Right lobe of liver (tissue), 6 donors: Measurements from ENCODE around the gene RBM28. TPM values are rescaled to one million over a fixed set of nuclear protein-coding genes. Genes with fewer than 3 reads are reported as not detected.

ENCODE experiments used
- ATAC-seq, 4 donors: fragments of 200-7000 bp; cut with Tn5 transposase; one replicate each; pipeline ENCODE4 v1.9.1; 2020; ENCODE audit warnings: mild to moderate bottlenecking in 4 of 4, moderate library complexity in 4 of 4
- DNase-seq, 3 donors: peaks; one replicate each; pipeline ENCODE4 v3.0.0-alpha.2; 2020
- H3K27ac ChIP-seq, 3 donors: fragments of 200-600 bp; one replicate each; pipeline ENCODE4 v1.8.0; 2022
- H3K27me3 ChIP-seq, 2 donors: fragments of 200-600 bp; one replicate each; pipeline ENCODE4 v1.8.0; 2022
- H3K36me3 ChIP-seq, 4 donors: fragments of 200-600 bp; sonication (generic) in 1 of 4; one replicate each; pipeline versions ENCODE4 v1.5.1 to v1.8.0; 2017 to 2022; ENCODE audit warnings: control low read depth in 1 of 4
- H3K4me1 ChIP-seq, 4 donors: fragments of 200-600 bp; sonication (generic) in 1 of 4; one replicate each; pipeline versions ENCODE4 v1.5.1 to v1.8.0; 2017 to 2022; ENCODE audit warnings: control low read depth in 1 of 4
- H3K4me3 ChIP-seq, 3 donors: fragments of 200-600 bp; one replicate each; pipeline ENCODE4 v1.8.0; 2022
- H3K9me3 ChIP-seq, 4 donors: fragments of 200-600 bp; sonication (generic) in 1 of 4; one replicate each; pipeline versions ENCODE4 v1.5.1 to v1.8.0; 2017 to 2022; ENCODE audit warnings: control low read depth in 1 of 4
- CTCF ChIP-seq, 4 donors: fragments of 200-600 bp in 3 of 4; fragments of 450-650 bp in 1 of 4; IDR thresholded peaks; one replicate each; pipeline versions ENCODE4 v1.5.1 to v1.8.0; 2016 to 2022; ENCODE audit warnings: antibody characterized with exemption in 4 of 4, mild to moderate bottlenecking in 2 of 4
- POLR2A ChIP-seq: fragments of 450-650 bp; IDR thresholded peaks from one replicate; pipeline ENCODE4 v1.6.1; 2017; ENCODE audit warnings: antibody characterized with exemption, mild to moderate bottlenecking
- WGBS: methylation state at CpG from one replicate; pipeline ENCODE4 v1.1.6; 2018; ENCODE audit warnings: low coverage, low lambda C conversion rate; ENCODE audit not compliant: insufficient coverage; ENCODE audit errors: missing lambda C conversion rate; 5-methylcytosine and 5-hydroxymethylcytosine counted together
- intact Hi-C, 2 donors: fragments of 100-400 bp; cut with DNase I; formaldehyde crosslinking; loops; one replicate each; pipeline versions ENCODE4 v1.11.2 to v1.14.1; 2022
- small RNA-seq, 2 experiments: library from RNA; depleted of rRNA; stranded (forward); fragments of <200 nt; gene quantifications; one replicate each; pipeline ENCODE3, GENCODE V24; 2016
- total RNA-seq, 6 experiments: library from RNA; depleted of rRNA in 2 of 6; stranded (reverse); fragments of >200 nt in 2 of 6; fragmentation: NEBNext Ultra II Directional in 3 of 6; extraction: Animal tissue kit (Norgen Biotek cat#: 25700) in 3 of 6; gene quantifications; one replicate each; pipeline versions ENCODE4 v1.1.0 to v1.2.4, GENCODE V29; 2016 to 2023
- donor health status: DM: no; HTN: yes; CAD: no.
- donor health status: DM: no; HTN: no; CAD: no.
- donor health status: DM: no; HTN: no; CAD: no.
- donor health status: DM: no; HTN: yes; CAD: no.
- donor health status: DM: no; HTN: yes; CAD: no.

The RBM28 gene
- total RNA-seq, 6 experiments from 2014 or later: 9.0 to 17.4 (median 11.1) TPM

GRCh38 chr7:128254470-128254869 lies 89.2 kb downstream of the RBM28 start:
- Histone ChIP-seq H3K36me3 (no peaks in the 10 kb centered on the region), H3K27me3 (no peaks in the 10 kb centered on the region), H3K27ac (no peak overlapping the region), H3K4me1 (no peaks in the 10 kb centered on the region), H3K4me3 (no peak overlapping the region), H3K9me3 (no peaks in the 10 kb centered on the region)
- intact Hi-C loops: no loop called here
- ATAC-seq (no peak), DNase-seq (no peak)
- 80% methylated on average over 1 of the region's 5 CpGs for WGBS
- TF ChIP-seq POLR2A (no peak), CTCF (IDR thresholded peaks at IDR 0.05) (no peak)

- TF ChIP-seq POLR2A (no peak), CTCF (IDR thresholded peaks at IDR 0.05) (no peak)
- 93% methylated on average over 5 of the region's 8 CpGs for WGBS
- no peak overlapping the region for H3K27ac ChIP-seq
- no peaks in the 10 kb centered on the region for H3K36me3 ChIP-seq
- H3K4me1 ChIP-seq: no peaks in the 10 kb centered on the region
- DNase-seq: no peak
- no peaks in the 10 kb centered on the region for H3K9me3 ChIP-seq
- no peak for ATAC-seq
- no peak overlapping the region for H3K4me3 ChIP-seq
- intact Hi-C loops: no loop called here
- no peaks in the 10 kb centered on the region for H3K27me3 ChIP-seq
Measured at GRCh38 chr7:128253701-128254100, 90.0 kb downstream of the RBM28 start.

GRCh38 chr7:128251337-128251736 lies 92.4 kb downstream of the RBM28 start:
- Histone ChIP-seq H3K27me3 (no peaks in the 10 kb centered on the region), H3K9me3 (no peaks in the 10 kb centered on the region), H3K27ac (no peak overlapping the region), H3K36me3 (no peaks in the 10 kb centered on the region), H3K4me1 (no peaks in the 10 kb centered on the region), H3K4me3 (no peak overlapping the region)
- DNase-seq: no peak
- no peak for ATAC-seq
- WGBS: 59% methylated on average over 4 of the region's 4 CpGs
- no peak for TF ChIP-seq CTCF (IDR thresholded peaks at IDR 0.05)
- no peak for TF ChIP-seq POLR2A
- intact Hi-C loops: no loop called here

Small RNAs within 50 kb of the gene (small RNA-seq; reads per million reads assigned to genes)
- gene RNU7-27P: 0 reads per million in 2 experiments

Other genes with a start within 250 kb of the RBM28 start
- gene LEP, start 102.6 kb downstream of the RBM28 start, total RNA-seq: not detected
- under 1 TPM in 4 of 6 experiments, not detected in 2; 0.11 to 0.32 (median 0.18) TPM for gene PRRT4, start 17.8 kb upstream of the RBM28 start, total RNA-seq
- 1 to 10 TPM; 3.0 to 9.8 (median 5.5) TPM for gene IMPDH1, start 66.1 kb upstream of the RBM28 start, total RNA-seq
- 10 to 100 TPM in 1 of 6 experiments, 1 to 10 TPM in 5; 1.8 to 60.6 (median 3.6) TPM for gene HILPDA, start 112.0 kb upstream of the RBM28 start, total RNA-seq
- 10 to 100 TPM; 10.8 to 15.1 (median 13.6) TPM for gene METTL2B, start 132.8 kb upstream of the RBM28 start, total RNA-seq